H1 (cell line): ENCODE results near the gene ADCY2.
"Not testable (repeated sequence)": the region's sequence is repeated elsewhere in the genome, so short reads cannot be mapped to it uniquely, and the experiment has no call there.

Experiments
- CTCF ChIP-seq, 3 experiments: IDR thresholded peaks; 1 replicate in 2 of 3; 2 replicates in 1 of 3; pipeline versions ENCODE4 v1.5.1 to v1.6.1; 2011; ENCODE audit warnings: low read length in 3 of 3, mild to moderate bottlenecking in 3 of 3, inconsistent platforms in 2 of 3, low read depth in 1 of 3, moderate library complexity in 1 of 3; ENCODE audit not compliant: insufficient read depth in 1 of 3; ENCODE audit errors: control extremely low read depth in 1 of 3
- POLR2AphosphoS5 ChIP-seq: IDR thresholded peaks from 2 replicates; pipeline ENCODE4 v1.6.1; 2011; ENCODE audit warnings: low read depth, low read length

- not testable (repeated sequence) for TF ChIP-seq POLR2AphosphoS5; CTCF (IDR thresholded peaks at IDR 0.05; ENCODE audit: control extremely low read depth in 1 of 3, insufficient read depth in 1 of 3, low read depth in 1 of 3, low read length in 3 of 3)
These were observed 27.3 kb downstream of the ADCY2 start for GRCh38 chr5:7423231-7423630.
